ENCODE results near the gene SPDYC. TPM values are rescaled to one million over a fixed set of nuclear protein-coding genes. Genes with fewer than 3 reads are reported as not detected.
A peak's percentile ranks its signal among the peaks of the same experiment; 100 is the strongest.

Gene SPDYC
- total and polyA plus RNA-seq, 9 of the 15 experiments (the other 6 are each of a cell fraction or from before 2014, with no cell fraction given), result 4.4 to 18.8 (median 9.2) TPM

DNA sequence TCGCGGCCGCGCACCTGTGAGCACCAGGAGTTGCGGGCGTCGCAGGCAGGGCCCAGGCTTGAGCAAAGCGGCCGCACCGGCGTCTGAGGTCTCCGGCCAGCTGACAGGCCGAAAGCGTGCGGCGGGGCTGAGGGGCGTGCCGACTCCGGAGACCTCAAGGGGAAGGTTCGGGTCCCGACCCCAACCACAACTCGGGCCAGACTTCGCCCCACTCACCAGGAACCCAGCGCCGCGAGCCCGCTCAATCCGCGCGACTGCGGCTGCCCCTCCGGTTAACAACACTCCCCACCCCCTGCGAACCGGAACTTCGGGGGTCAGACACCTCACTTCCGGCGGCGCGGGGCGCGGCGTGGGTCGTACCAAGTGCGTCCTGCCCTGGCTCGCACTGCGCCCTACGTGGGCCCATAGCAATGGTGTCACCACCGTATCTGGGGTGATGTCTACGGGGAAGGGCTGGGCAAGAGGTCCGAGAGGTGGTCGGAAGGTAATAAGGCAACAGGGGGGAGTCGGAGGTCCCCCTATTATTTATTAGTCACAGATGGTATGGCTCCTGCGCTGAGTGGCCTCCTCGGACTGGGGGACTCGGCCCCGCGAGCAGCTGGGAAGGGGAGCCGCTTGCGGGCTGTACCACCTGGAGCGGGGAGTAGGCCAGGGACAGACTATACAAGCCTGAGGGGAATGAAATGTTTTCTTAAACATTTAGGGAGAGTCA is 35.6 kb upstream of the SPDYC start, which contains the start of gene SYVN1 (continued):
- TF ChIP-seq, protein P1, sequence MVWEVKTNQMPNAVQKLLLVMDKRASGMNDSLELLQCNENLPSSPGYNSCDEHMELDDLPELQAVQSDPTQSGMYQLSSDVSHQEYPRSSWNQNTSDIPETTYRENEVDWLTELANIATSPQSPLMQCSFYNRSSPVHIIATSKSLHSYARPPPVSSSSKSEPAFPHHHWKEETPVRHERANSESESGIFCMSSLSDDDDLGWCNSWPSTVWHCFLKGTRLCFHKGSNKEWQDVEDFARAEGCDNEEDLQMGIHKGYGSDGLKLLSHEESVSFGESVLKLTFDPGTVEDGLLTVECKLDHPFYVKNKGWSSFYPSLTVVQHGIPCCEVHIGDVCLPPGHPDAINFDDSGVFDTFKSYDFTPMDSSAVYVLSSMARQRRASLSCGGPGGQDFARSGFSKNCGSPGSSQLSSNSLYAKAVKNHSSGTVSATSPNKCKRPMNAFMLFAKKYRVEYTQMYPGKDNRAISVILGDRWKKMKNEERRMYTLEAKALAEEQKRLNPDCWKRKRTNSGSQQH (CRISPR knock-in tag; IDR thresholded peaks at IDR 0.05), result no peak; the same call in 1 of the 2 replicates
- TF ChIP-seq, protein P2, sequence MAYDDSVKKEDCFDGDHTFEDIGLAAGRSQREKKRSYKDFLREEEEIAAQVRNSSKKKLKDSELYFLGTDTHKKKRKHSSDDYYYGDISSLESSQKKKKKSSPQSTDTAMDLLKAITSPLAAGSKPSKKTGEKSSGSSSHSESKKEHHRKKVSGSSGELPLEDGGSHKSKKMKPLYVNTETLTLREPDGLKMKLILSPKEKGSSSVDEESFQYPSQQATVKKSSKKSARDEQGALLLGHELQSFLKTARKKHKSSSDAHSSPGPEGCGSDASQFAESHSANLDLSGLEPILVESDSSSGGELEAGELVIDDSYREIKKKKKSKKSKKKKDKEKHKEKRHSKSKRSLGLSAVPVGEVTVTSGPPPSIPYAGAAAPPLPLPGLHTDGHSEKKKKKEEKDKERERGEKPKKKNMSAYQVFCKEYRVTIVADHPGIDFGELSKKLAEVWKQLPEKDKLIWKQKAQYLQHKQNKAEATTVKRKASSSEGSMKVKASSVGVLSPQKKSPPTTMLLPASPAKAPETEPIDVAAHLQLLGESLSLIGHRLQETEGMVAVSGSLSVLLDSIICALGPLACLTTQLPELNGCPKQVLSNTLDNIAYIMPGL (CRISPR knock-in tag; IDR thresholded peaks at IDR 0.05), result no peak
- TF ChIP-seq MED1 (CRISPR knock-in tag; IDR thresholded peaks at IDR 0.05; ENCODE audit: borderline replicate concordance) (no peak), ZBTB49 (CRISPR knock-in tag; IDR thresholded peaks at IDR 0.05; ENCODE audit: borderline replicate concordance) (no peak), XRCC3 (IDR thresholded peaks at IDR 0.05) (no peak), ZFPM2 (CRISPR knock-in tag; IDR thresholded peaks at IDR 0.05) (no peak), POLR3G (IDR thresholded peaks at IDR 0.05; ENCODE audit: extremely low read depth, insufficient read length, insufficient replicate concordance) (no peak), ILK (tag; IDR thresholded peaks at IDR 0.05; ENCODE audit: borderline replicate concordance, low read depth) (no peak), SFPQ (IDR thresholded peaks at IDR 0.05; ENCODE audit: low read depth, low read length) (no peak), E2F6 (IDR thresholded peaks at IDR 0.05; ENCODE audit: borderline replicate concordance in 1 of 2, extremely low read depth in 1 of 2, insufficient read depth in 1 of 2, insufficient read length in 1 of 2, low read depth in 1 of 2, low read length in 1 of 2, poor library complexity in 1 of 2, severe bottlenecking in 1 of 2) (peak in 1 of 2 experiments; percentile 47), ZBTB2 (IDR thresholded peaks at IDR 0.05) (peak; percentile 79), ZBTB7A (IDR thresholded peaks at IDR 0.05; ENCODE audit: borderline replicate concordance, control insufficient read depth, low read depth, low read length) (no peak), DACH1 (IDR thresholded peaks at IDR 0.05; ENCODE audit: partially characterized antibody) (peak; percentile 92), CTBP1 (IDR thresholded peaks at IDR 0.05; ENCODE audit: borderline replicate concordance) (peak; percentile 70), KAT2B (IDR thresholded peaks at IDR 0.05; ENCODE audit: low read depth, low read length) (no peak), NUFIP1 (IDR thresholded peaks at IDR 0.05; ENCODE audit: partially characterized antibody) (peak; percentile 82)
